ENCODE results near the gene CTF1. TPM values are rescaled to one million over a fixed set of nuclear protein-coding genes. Genes with fewer than 3 reads are reported as not detected.

CTF1 gene
- polyA plus RNA-seq, 2 of the 4 experiments (the other 2 are of a cell fraction) = 0.23 to 0.44 TPM

DNA sequence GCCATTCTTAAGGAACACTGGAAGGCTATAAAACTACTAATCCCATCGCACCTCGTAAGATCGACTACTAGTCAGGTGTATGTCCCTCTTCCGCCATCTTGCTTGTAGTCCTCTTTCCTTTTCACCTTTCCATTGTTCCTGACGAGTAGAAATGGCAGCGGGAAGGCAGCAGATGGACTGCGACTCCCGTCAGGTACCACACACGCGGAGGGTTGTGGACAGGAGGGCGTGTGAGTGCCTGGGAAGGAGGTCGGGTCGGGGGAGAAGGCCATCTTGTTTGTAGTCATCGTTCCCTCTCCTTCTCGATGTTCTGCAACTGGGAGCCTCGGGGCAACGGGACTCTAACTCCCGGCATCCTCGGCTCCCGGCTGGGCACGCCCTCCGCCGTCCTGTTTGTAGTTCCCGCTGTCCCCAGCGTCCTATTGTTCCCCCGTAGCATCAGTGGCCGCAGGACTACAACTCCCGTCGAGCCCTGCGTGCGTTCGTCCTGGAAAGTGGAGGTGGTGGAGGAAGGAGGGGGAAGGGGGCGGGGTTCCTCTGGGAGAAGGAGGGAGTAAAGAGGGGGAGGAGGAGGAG lies 26.6 kb downstream of the CTF1 start:
- Histone ChIP-seq H3K27ac (peak overlapping the region; percentile 99), H3K9me3 (no peaks in the 10 kb centered on the region), H3K4me3 (peak overlapping the region; percentile 87), H3K4me2 (peak overlapping the region; percentile 97), H3K4me1 (peaks cover 15% of the 10 kb centered on the region; the same call in 2 of the 3 replicates)
- FAIRE-seq = peak; percentile 54
- under 1% methylated on average over 32 of the region's 33 CpGs for WGBS (ENCODE audit: missing lambda C conversion rate)
- POLR2A ChIA-PET = interaction anchor here (0.6 to 1.0 kb wide), 3 partner anchors 17 to 144 kb away, joined by 3 read pairs; no protein-coding TSS in a partner anchor
- ATAC-seq = peak; percentile 78 to 89
- peak; percentile 97 to 99 for DNase-seq (ENCODE audit: low read depth in 1 of 2, low spot score in 1 of 2)
- CTCF ChIA-PET = no interaction called here
- TF ChIP-seq FOXS1 (CRISPR knock-in tag; IDR thresholded peaks at IDR 0.05) (no peak), ZSCAN20 (CRISPR knock-in tag; IDR thresholded peaks at IDR 0.05) (no peak), ESRRA (IDR thresholded peaks at IDR 0.05; ENCODE audit: borderline replicate concordance, low read length) (no peak), HOXB5 (CRISPR knock-in tag; IDR thresholded peaks at IDR 0.05) (no peak), POLR2AphosphoS2 (conservative IDR thresholded peaks at IDR 0.05; ENCODE audit: low read length) (no peak), TFCP2L1 (CRISPR knock-in tag; IDR thresholded peaks at IDR 0.05) (no peak; the same call in 1 of the 2 replicates), JUNB (IDR thresholded peaks at IDR 0.05) (no peak), ZNF302 (CRISPR knock-in tag; IDR thresholded peaks at IDR 0.05) (no peak), SREBF2 (IDR thresholded peaks at IDR 0.05) (no peak), RCOR1 (IDR thresholded peaks at IDR 0.05; ENCODE audit: low read depth, low read length) (no peak), HOXB13 (CRISPR knock-in tag; IDR thresholded peaks at IDR 0.05; ENCODE audit: low read depth) (no peak), KDM5A (IDR thresholded peaks at IDR 0.05) (peak; percentile 82), HDAC2 (IDR thresholded peaks at IDR 0.05) (no peak), PHF8 (IDR thresholded peaks at IDR 0.05; ENCODE audit: borderline replicate concordance, low read depth) (peak; percentile 14; the same call in 1 of the 2 replicates), RAD21 (conservative IDR thresholded peaks at IDR 0.05 in 1 of 2, IDR thresholded peaks at IDR 0.05 in 1 of 2) (no peak), MAFK (IDR thresholded peaks at IDR 0.05; ENCODE audit: partially characterized antibody) (no peak), ZC3H11A (IDR thresholded peaks at IDR 0.05) (no peak), POLR2A (IDR thresholded peaks at IDR 0.05; ENCODE audit: low read length) (peak; percentile 67), RFX5 (IDR thresholded peaks at IDR 0.05) (no peak), RNF2 (IDR thresholded peaks at IDR 0.05; ENCODE audit: borderline replicate concordance, low read depth) (no peak), TP53 (CRISPR knock-in tag; IDR thresholded peaks at IDR 0.05) (no peak), RARB (CRISPR knock-in tag; IDR thresholded peaks at IDR 0.05) (no peak), GATA3 (IDR thresholded peaks at IDR 0.05; ENCODE audit: borderline replicate concordance) (0 out of 2 replicates have a peak, but pooled peaks have one; percentile 28), MAZ (IDR thresholded peaks at IDR 0.05; ENCODE audit: borderline replicate concordance, low read depth, low read length) (no peak), FOSL2 (IDR thresholded peaks at IDR 0.05) (no peak), FOSL2 (CRISPR knock-in tag; IDR thresholded peaks at IDR 0.05) (peak; percentile 18; the same call in 1 of the 2 replicates)
- TF ChIP-seq, protein P1, sequence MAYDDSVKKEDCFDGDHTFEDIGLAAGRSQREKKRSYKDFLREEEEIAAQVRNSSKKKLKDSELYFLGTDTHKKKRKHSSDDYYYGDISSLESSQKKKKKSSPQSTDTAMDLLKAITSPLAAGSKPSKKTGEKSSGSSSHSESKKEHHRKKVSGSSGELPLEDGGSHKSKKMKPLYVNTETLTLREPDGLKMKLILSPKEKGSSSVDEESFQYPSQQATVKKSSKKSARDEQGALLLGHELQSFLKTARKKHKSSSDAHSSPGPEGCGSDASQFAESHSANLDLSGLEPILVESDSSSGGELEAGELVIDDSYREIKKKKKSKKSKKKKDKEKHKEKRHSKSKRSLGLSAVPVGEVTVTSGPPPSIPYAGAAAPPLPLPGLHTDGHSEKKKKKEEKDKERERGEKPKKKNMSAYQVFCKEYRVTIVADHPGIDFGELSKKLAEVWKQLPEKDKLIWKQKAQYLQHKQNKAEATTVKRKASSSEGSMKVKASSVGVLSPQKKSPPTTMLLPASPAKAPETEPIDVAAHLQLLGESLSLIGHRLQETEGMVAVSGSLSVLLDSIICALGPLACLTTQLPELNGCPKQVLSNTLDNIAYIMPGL (CRISPR knock-in tag; IDR thresholded peaks at IDR 0.05; ENCODE audit: borderline replicate concordance) = no peak
- TF ChIP-seq, protein P2, sequence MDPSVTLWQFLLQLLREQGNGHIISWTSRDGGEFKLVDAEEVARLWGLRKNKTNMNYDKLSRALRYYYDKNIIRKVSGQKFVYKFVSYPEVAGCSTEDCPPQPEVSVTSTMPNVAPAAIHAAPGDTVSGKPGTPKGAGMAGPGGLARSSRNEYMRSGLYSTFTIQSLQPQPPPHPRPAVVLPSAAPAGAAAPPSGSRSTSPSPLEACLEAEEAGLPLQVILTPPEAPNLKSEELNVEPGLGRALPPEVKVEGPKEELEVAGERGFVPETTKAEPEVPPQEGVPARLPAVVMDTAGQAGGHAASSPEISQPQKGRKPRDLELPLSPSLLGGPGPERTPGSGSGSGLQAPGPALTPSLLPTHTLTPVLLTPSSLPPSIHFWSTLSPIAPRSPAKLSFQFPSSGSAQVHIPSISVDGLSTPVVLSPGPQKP (IDR thresholded peaks at IDR 0.05; ENCODE audit: low read depth, low read length) = no peak
- TF ChIP-seq, protein P3, sequence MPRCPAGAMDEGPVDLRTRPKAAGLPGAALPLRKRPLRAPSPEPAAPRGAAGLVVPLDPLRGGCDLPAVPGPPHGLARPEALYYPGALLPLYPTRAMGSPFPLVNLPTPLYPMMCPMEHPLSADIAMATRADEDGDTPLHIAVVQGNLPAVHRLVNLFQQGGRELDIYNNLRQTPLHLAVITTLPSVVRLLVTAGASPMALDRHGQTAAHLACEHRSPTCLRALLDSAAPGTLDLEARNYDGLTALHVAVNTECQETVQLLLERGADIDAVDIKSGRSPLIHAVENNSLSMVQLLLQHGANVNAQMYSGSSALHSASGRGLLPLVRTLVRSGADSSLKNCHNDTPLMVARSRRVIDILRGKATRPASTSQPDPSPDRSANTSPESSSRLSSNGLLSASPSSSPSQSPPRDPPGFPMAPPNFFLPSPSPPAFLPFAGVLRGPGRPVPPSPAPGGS (IDR thresholded peaks at IDR 0.05) = 0 out of 3 replicates have a peak, but pooled peaks have one; percentile 37
- TF ChIP-seq, protein P4, sequence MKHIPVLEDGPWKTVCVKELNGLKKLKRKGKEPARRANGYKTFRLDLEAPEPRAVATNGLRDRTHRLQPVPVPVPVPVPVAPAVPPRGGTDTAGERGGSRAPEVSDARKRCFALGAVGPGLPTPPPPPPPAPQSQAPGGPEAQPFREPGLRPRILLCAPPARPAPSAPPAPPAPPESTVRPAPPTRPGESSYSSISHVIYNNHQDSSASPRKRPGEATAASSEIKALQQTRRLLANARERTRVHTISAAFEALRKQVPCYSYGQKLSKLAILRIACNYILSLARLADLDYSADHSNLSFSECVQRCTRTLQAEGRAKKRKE (CRISPR knock-in tag; IDR thresholded peaks at IDR 0.05; ENCODE audit: low read depth) = no peak
- TF ChIP-seq, protein P5, sequence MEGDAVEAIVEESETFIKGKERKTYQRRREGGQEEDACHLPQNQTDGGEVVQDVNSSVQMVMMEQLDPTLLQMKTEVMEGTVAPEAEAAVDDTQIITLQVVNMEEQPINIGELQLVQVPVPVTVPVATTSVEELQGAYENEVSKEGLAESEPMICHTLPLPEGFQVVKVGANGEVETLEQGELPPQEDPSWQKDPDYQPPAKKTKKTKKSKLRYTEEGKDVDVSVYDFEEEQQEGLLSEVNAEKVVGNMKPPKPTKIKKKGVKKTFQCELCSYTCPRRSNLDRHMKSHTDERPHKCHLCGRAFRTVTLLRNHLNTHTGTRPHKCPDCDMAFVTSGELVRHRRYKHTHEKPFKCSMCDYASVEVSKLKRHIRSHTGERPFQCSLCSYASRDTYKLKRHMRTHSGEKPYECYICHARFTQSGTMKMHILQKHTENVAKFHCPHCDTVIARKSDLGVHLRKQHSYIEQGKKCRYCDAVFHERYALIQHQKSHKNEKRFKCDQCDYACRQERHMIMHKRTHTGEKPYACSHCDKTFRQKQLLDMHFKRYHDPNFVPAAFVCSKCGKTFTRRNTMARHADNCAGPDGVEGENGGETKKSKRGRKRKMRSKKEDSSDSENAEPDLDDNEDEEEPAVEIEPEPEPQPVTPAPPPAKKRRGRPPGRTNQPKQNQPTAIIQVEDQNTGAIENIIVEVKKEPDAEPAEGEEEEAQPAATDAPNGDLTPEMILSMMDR (IDR thresholded peaks at IDR 0.05) = no peak
- TF ChIP-seq, protein P6, sequence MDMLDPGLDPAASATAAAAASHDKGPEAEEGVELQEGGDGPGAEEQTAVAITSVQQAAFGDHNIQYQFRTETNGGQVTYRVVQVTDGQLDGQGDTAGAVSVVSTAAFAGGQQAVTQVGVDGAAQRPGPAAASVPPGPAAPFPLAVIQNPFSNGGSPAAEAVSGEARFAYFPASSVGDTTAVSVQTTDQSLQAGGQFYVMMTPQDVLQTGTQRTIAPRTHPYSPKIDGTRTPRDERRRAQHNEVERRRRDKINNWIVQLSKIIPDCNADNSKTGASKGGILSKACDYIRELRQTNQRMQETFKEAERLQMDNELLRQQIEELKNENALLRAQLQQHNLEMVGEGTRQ (IDR thresholded peaks at IDR 0.05) = peak; percentile 10; the same call in 1 of the 2 replicates
- TF ChIP-seq, protein P7, sequence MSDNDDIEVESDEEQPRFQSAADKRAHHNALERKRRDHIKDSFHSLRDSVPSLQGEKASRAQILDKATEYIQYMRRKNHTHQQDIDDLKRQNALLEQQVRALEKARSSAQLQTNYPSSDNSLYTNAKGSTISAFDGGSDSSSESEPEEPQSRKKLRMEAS (IDR thresholded peaks at IDR 0.05) = peak; percentile 48
- TF ChIP-seq, protein P8, sequence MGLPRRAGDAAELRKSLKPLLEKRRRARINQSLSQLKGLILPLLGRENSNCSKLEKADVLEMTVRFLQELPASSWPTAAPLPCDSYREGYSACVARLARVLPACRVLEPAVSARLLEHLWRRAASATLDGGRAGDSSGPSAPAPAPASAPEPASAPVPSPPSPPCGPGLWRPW (IDR thresholded peaks at IDR 0.05) = no peak

All from A549 (cell line).